Embryonic facial prominence (tissue), 1 donor: ENCODE measurements around the gene KCNJ16.
"Not testable (repeated sequence)": the region's sequence is repeated elsewhere in the genome, so short reads cannot be mapped to it uniquely, and the experiment has no call there.

Source experiments
- DNase-seq: peaks from one replicate; pipeline ENCODE4 v3.0.0-alpha.2; 2016; ENCODE audit errors: extremely low spot score

KCNJ16 gene

GRCh38 chr17:70074956-70075355 lies at the start of gene KCNJ16:
TSS of gene KCNJ16 (plus strand) at chr17:70075225. CDS start at chr17:70132088, 56,863 bp downstream.
- no peak for DNase-seq

DNA sequence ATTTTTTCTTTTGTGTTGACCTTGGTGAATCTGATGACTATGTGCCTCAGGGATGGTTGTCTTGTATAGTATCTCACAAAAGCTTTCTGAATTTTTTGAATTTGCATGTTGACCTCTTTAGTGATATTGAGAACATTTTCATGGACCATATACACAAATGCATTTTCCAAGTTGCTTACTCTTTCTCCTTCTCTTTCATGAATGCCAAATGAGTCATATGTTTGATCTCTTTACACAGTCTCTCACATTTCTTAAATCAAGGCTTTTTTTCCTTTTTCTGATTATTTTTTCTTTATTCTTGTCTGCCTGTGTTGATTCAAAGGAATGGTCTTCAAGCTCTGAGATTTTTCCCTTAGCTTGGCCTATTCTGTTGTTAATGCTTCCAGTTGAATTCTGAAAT lies 46.6 kb upstream of the KCNJ16 start:
- DNase-seq, result no peak

- DNase-seq, result no peak
Measured at GRCh38 chr17:70028978-70029767, 45.9 kb upstream of the KCNJ16 start.

DNA sequence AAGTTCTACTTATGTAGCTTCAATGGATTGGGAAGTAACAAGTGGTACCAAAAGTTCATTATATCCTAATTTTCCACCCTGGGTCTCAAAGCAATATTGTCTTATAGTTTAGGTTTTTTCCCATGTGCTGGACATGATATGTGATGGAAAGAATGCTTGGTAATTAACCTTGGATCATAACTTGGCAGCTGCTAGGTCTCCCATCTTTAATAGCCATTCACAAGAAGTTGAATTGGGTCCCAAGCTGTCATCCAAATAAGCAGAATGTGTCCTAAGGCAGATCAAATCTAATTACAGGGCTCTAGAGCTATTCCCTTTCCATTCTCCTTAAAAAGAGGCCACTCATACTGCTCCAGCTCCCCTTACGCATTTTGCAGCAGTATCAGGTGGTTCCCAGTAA lies 44.7 kb upstream of the KCNJ16 start:
- no peak for DNase-seq

- DNase-seq, result no peak
Measured at GRCh38 chr17:70031341-70031740, 43.7 kb upstream of the KCNJ16 start.

GRCh38 chr17:70033165-70033564 lies 41.9 kb upstream of the KCNJ16 start:
- no peak for DNase-seq

DNA sequence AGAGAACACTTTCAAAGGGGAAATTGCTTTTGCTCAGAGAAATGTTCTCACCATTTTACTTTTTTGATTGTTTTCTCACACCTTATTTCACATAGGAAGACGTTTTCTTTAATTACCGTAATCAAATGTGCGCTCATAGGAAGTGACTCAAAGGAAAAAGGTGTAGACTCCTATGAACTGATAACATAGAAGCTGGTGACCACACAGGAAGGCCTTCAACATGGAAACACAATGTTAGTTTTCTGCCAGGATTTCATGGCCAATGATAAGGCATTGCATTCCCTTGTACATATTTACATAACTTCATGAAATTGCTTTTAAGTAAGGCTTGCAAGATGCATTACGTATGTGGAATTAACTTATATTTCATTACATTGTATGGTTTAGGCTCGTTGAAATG lies 40.9 kb upstream of the KCNJ16 start:
- DNase-seq, result no peak

GRCh38 chr17:70037498-70037897 lies 37.5 kb upstream of the KCNJ16 start:
- DNase-seq, result no peak

DNA sequence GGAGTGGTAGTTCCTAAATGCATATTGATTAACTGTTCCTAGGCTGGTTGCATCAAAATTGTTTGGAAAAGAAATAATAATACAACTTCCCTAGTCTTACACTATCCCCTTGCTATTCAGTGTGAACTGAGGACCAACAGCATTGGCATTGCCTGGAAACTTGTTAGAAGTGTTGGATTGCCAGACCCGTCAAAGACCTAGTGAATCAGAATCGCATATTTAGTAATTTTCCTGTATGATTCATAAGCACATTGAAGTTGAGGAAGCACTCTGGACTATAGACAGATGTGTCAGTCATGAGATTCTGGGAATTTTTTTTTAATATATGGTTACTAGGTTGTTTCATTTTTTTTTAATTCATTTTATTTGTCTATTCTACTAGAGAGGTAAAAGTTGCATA lies 34.7 kb upstream of the KCNJ16 start:
- no peak for DNase-seq

DNA sequence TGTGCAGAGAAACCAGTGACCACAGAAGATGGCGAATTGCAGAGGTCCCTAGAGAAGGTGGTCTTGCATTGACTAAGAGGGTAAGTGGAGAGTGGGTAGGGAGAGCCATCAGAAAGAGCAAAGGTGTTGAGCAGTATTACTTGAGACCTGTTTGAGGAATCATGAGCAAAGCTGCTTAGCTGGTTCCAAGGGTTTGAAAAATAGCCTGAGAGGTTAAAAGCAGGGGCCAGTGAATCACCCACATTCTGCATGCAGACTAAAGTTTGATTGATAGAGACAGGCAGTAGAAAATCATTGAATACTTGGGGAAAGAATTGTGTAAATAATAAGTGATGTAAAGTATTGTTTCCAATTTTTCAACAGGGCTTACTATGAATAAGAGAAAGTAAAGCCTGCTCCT lies 34.0 kb upstream of the KCNJ16 start:
- no peak for DNase-seq

GRCh38 chr17:70041540-70041939 lies 33.5 kb upstream of the KCNJ16 start:
- DNase-seq, result no peak

DNA sequence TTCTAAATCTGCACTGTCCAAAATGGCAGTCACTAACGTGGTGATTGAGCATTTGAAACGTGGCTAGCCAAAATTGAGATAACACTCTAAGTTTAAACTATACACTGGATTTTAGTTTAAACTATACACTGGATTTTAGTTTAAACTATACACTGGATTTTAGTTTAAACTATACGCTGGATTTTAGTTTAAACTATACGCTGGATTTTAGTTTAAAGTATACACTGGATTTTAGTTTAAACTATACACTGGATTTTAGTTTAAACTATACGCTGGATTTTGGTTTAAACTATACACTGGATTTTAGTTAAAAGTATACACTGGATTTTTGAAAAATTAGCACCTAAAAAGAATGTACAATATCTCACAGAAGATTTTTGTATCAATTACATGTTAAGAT lies 29.2 kb upstream of the KCNJ16 start:
- DNase-seq, result not testable (repeated sequence)

DNA sequence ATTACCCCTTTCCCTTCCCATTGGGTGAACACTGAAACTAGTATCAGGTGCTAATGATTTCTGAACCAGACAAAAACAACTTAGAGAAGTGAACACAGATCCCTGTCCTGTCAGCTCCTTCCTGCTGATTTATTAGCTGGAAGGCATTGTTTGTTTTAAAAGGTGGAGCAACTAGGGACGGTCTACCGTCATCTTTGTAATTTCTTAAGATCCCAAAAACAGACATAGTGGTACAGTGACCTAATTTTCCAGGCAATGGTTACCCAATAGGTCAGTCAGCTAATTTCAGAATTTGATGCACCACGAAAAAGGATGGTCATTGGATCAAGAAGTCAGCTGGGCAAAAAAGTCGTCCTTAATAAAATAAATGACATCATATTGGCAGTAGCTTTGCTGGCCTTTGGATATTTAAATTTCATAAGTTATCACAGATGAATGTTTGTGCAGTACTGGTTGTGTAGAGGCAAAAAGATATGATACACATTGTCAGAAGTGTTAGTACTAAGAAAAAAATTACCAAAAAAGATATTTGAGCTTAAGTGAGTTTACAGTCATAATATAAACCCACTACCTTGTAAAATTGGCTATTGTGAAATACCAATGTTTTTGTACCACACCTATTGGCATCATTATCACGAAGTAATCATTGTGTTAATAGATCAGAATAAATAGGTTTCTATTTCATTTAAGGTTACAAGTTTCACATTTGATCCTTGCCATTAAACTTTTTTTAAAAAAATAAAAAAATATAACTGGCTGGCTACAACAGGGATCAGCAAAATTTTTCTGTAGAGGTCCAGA lies 27.2 kb upstream of the KCNJ16 start:
- DNase-seq, result no peak

DNA sequence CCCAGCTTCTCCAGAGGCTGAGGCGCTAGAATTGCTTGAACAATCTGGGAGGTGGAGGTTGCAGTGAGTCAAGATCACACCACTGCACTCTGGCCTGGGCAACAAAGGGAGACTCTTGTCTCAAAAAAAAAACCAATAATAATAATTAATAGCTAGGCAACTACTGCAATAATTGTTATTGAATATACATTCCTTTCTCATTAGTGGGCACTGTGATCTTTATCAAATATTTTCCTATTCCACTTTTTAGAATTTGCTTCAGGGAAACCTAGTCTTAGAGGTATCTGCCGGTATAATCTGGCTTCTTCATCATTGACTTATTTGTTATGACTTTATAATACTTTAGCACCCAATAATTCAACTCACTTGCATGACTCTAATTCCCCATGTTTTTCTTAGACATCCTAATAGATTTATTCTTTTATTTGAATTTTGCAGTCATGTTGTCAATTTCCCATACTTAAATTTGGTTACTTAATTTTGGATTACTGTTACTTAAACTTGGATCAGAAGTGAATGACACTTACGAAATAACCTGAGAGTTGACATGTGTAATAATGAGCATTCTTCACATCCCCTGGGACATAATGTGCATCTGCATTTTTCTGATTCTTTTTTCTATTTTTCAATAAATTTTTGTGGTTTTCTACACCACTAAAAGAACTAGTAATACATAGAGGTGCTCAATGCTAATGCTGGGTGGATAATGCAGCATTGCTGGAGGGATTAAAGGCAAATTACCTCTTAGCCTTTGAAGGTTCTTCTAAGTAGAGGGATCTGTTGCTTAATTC lies 25.0 kb upstream of the KCNJ16 start:
- DNase-seq, result no peak

GRCh38 chr17:70050931-70051330 lies 24.1 kb upstream of the KCNJ16 start:
- no peak for DNase-seq

DNA sequence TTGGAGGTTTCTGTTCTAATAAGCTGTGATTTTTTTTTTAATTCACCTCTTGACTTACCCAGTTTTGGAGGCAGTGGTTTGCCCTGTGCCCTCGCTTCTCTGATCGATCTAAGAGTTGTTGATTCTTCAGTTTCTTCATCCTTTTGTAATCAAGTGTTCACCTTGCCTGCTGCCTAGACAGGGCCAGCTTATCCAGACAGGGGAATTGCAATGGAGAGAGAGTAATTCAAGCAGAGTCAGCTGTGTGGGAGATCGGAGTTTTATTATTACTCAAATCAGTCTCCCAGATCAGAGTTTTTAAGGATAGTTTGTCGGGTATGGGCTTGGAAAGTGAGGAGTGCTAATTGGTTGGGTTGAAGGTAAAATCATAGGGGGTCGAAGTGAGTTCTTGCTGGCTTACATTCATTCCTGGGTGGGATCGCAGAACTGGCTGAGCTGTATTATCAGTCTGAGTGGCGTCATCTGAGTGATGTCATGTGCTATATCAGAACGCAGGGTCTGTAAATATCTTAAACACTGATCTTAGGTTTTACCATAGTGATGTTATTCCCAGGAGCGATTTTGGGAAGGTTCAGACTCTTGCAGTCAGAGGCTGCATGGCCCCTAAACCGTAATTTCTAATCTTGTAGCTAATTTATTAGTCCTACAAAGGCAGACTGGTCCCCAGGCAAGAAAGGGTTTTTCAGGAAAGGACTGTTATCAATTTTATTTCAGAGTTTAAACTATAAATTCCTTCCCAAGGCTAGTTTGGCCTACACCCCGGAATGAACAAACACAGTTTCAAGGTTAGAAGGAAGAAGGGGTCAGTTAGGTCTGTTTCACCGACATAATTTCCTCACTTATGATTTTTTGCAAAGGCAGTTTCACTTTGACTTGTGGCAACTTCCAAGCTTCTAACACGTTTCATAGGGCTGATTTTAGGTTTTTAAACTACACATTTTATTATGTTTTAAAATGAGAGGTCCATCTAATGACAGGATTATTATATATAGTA lies 21.5 kb upstream of the KCNJ16 start:
- DNase-seq, result no peak

- DNase-seq, result no peak
Measured at GRCh38 chr17:70055000-70055399, 20.0 kb upstream of the KCNJ16 start.

DNA sequence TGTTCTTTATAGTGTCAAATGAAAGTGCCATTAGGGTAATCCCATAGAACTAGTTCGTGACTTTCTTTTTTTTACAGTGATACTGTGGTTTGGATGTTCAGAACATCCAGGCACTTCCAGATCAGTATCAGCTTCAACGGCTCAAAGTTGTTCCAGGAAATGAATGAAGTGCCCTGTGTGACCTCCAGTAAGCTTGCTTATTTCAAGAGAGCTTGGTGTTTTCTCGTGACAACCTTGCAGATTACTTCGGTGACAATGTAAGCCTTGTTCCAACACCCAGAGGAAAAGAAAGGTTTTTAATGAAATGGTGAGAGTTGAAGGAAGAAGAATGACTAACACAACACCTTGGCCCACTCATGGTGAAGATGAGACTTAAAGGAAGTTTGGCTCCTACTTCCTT lies 16.0 kb upstream of the KCNJ16 start:
- no peak for DNase-seq

- no peak for DNase-seq
Measured at GRCh38 chr17:70059649-70060048, 15.4 kb upstream of the KCNJ16 start.

GRCh38 chr17:70060415-70060814 lies 14.6 kb upstream of the KCNJ16 start:
- DNase-seq, result no peak

DNA sequence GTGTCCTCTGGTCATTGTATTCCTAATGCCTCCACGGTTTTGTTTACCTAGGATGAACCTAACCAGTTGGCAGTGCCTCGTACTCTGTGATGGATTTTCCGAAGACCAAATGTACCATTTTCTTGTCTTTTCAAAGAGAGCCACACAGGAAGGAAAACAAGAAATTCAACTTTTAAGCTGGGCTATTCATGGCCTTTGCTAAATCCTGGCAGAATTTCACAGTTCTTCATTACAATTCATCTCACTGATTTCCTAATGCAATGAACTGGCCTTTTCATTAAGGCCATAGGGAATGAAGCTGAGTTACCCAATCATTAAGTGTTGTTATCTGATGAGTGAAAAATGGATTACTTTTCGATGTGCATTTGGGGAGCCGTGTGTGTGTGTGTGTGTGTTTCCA lies 7.9 kb upstream of the KCNJ16 start:
- no peak for DNase-seq
